Measurements from ENCODE around the gene CCDC177. TPM values are rescaled to one million over a fixed set of nuclear protein-coding genes. Genes with fewer than 3 reads are reported as not detected.

CCDC177 gene
- total and polyA plus RNA-seq, 12 donors = 0.03 TPM; not detected in 11

- peak in 4 of 8 donors; percentile 4 to 27 (median 13) for ATAC-seq
- peaks cover 11 to 59% (median 42%) of the 10 kb centered on the region in 9 donors for H3K4me1 ChIP-seq
- intact Hi-C loops (cut with DNase I) = loop anchor here (2.0 to 10.0 kb wide), 9 partner anchors 37 to 112 kb away; no protein-coding TSS in a partner anchor
Observed at GRCh38 chr14:69610020-69610873, 35.6 kb upstream of the CCDC177 start.

GRCh38 chr14:69606258-69607184 lies 31.9 kb upstream of the CCDC177 start:
- no peak for TF ChIP-seq CTCF (IDR thresholded peaks at IDR 0.05)
- Histone ChIP-seq H3K4me3 (no peak overlapping the region), H3K9me3 (no peaks in the 10 kb centered on the region), H3K27ac (no peak overlapping the region), H3K36me3 (no peaks in the 10 kb centered on the region), H3K27me3 (no peaks in the 10 kb centered on the region), H3K4me1 (peaks cover 2 to 28% (median 12%) of the 10 kb centered on the region in 9 donors)
- intact Hi-C loops (cut with DNase I) = loop anchor here in 1 of 10 donors (5.0 kb wide), 1 partner anchor 121 kb away; no protein-coding TSS in a partner anchor
- DNase-seq (no peak), ATAC-seq (no peak)
- 87 to 92% methylated on average over 5 of the region's 5 CpGs for WGBS, 2 donors

More at GRCh38 chr14:69610020-69610873, 35.6 kb upstream of the CCDC177 start:
- TF ChIP-seq CTCF (IDR thresholded peaks at IDR 0.05) = no peak
- peak overlapping the region in 9 of 10 donors; percentile 36 to 91 (median 82) for H3K4me3 ChIP-seq
- WGBS, 2 donors = 53 to 62% methylated on average over 8 of the region's 8 CpGs
- no peak for DNase-seq
- no peaks in the 10 kb centered on the region for H3K9me3 ChIP-seq
- peaks cover 0 to 15% (median 0%) of the 10 kb centered on the region in 9 donors for H3K36me3 ChIP-seq
- H3K27me3 ChIP-seq = no peaks in the 10 kb centered on the region
- H3K27ac ChIP-seq = peak overlapping the region; percentile 41 to 99 (median 84)

GRCh38 chr14:69605738-69606137 lies 31.1 kb upstream of the CCDC177 start:
- no peaks in the 10 kb centered on the region for H3K9me3 ChIP-seq
- peaks cover 2 to 24% (median 10%) of the 10 kb centered on the region in 9 donors for H3K4me1 ChIP-seq
- TF ChIP-seq CTCF (IDR thresholded peaks at IDR 0.05) = no peak
- no peak overlapping the region for H3K4me3 ChIP-seq
- ATAC-seq = no peak
- no peak for DNase-seq
- no peaks in the 10 kb centered on the region for H3K27me3 ChIP-seq
- H3K36me3 ChIP-seq = no peaks in the 10 kb centered on the region
- no peak overlapping the region for H3K27ac ChIP-seq
- intact Hi-C loops (cut with DNase I) = loop anchor here in 2 of 10 donors (2.0 to 5.0 kb wide), 2 partner anchors 121 to 122 kb away; no protein-coding TSS in a partner anchor
